Measurements from ENCODE around the gene KCND2. TPM values are rescaled to one million over a fixed set of nuclear protein-coding genes. Genes with fewer than 3 reads are reported as not detected.

KCND2 gene
- total RNA-seq, 1 donor from 2014 or later, result 13.7 TPM

GRCh38 chr7:120395526-120396019, 122.6 kb downstream of the KCND2 start:
- Mint-ChIP-seq H3K9me3 (ENCODE audit: low read depth) (peaks cover 4% of the 10 kb centered on the region), H3K4me1 (ENCODE audit: low read depth) (peaks cover 4% of the 10 kb centered on the region)

GRCh38 chr7:120398284-120399000, 125.5 kb downstream of the KCND2 start:
- Mint-ChIP-seq H3K4me1 (ENCODE audit: low read depth) (peaks cover 7% of the 10 kb centered on the region), H3K36me3 (ENCODE audit: insufficient read depth) (no peaks in the 10 kb centered on the region), H3K9me3 (ENCODE audit: low read depth) (no peaks in the 10 kb centered on the region), H3K27me3 (no peaks in the 10 kb centered on the region), H3K27ac (no peak overlapping the region), H3K4me3 (ENCODE audit: low read depth) (no peak overlapping the region)
- TF ChIP-seq CTCF (IDR thresholded peaks at IDR 0.05; ENCODE audit: unreplicated experiment), result no peak
- no peak for DNase-seq (ENCODE audit: low spot score, unreplicated experiment)

More at GRCh38 chr7:120395526-120396019, 122.6 kb downstream of the KCND2 start:
- Mint-ChIP-seq H3K27ac (no peak overlapping the region), H3K4me3 (ENCODE audit: low read depth) (no peak overlapping the region), H3K36me3 (ENCODE audit: insufficient read depth) (no peaks in the 10 kb centered on the region), H3K27me3 (no peaks in the 10 kb centered on the region)
- no peak for DNase-seq (ENCODE audit: low spot score, unreplicated experiment)
- TF ChIP-seq CTCF (IDR thresholded peaks at IDR 0.05; ENCODE audit: unreplicated experiment), result no peak

- Mint-ChIP-seq H3K4me1 (ENCODE audit: low read depth) (peaks cover 14% of the 10 kb centered on the region), H3K27me3 (no peaks in the 10 kb centered on the region), H3K9me3 (ENCODE audit: low read depth) (no peaks in the 10 kb centered on the region), H3K36me3 (ENCODE audit: insufficient read depth) (no peaks in the 10 kb centered on the region), H3K27ac (no peak overlapping the region), H3K4me3 (ENCODE audit: low read depth) (no peak overlapping the region)
- no peak for TF ChIP-seq CTCF (IDR thresholded peaks at IDR 0.05; ENCODE audit: unreplicated experiment)
- DNase-seq (ENCODE audit: low spot score, unreplicated experiment), result no peak
Measured at GRCh38 chr7:120400806-120401455, 128.0 kb downstream of the KCND2 start.

GRCh38 chr7:120402079-120402767, 129.2 kb downstream of the KCND2 start:
- Mint-ChIP-seq H3K36me3 (ENCODE audit: insufficient read depth) (no peaks in the 10 kb centered on the region), H3K4me3 (ENCODE audit: low read depth) (no peak overlapping the region), H3K27ac (no peak overlapping the region), H3K27me3 (no peaks in the 10 kb centered on the region), H3K4me1 (ENCODE audit: low read depth) (peaks cover 14% of the 10 kb centered on the region), H3K9me3 (ENCODE audit: low read depth) (no peaks in the 10 kb centered on the region)
- TF ChIP-seq CTCF (IDR thresholded peaks at IDR 0.05; ENCODE audit: unreplicated experiment), result no peak
- no peak for DNase-seq (ENCODE audit: low spot score, unreplicated experiment)

- H3K4me1 Mint-ChIP-seq (ENCODE audit: low read depth), result peaks cover 14% of the 10 kb centered on the region
- no peaks in the 10 kb centered on the region for H3K9me3 Mint-ChIP-seq (ENCODE audit: low read depth)
- TF ChIP-seq CTCF (IDR thresholded peaks at IDR 0.05; ENCODE audit: unreplicated experiment), result no peak
- no peak for DNase-seq (ENCODE audit: low spot score, unreplicated experiment)
- no peaks in the 10 kb centered on the region for H3K27me3 Mint-ChIP-seq
- no peak overlapping the region for H3K4me3 Mint-ChIP-seq (ENCODE audit: low read depth)
- H3K36me3 Mint-ChIP-seq (ENCODE audit: insufficient read depth), result no peaks in the 10 kb centered on the region
- H3K27ac Mint-ChIP-seq, result no peak overlapping the region
Measured at GRCh38 chr7:120402801-120403200, 129.8 kb downstream of the KCND2 start.
